Measurements from ENCODE around the gene PLEKHO2.

PLEKHO2 gene

DNA sequence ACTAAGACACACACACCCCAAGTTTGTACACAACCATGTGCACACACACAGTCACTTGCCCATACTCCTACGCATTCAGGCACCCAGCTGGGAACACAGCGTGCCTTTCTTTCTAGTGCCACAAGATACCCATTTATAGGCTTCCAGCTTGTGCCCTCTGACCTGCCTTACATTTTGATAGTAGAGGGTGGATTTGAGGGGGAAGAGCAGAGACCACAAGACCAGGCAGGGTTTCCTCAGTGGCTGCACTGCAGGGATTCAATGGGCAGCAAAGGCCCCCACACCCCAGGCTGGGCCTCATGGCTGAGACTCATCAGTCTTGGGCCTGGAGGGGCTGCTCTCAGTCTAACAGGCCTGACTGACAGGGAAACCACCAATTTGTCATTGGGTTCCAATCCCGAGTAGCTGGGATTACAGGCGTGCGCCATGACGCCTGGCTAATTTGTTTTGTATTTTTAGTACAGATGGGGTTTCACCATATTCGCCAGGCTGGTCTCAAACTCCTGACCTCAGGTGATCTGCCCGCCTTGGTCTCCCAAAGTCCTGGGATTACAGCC lies 51.2 kb downstream of the PLEKHO2 start:
- DNase-seq (ENCODE audit: low read depth in 3 of 3) = peak in 1 of 3 donors; percentile 42

DNA sequence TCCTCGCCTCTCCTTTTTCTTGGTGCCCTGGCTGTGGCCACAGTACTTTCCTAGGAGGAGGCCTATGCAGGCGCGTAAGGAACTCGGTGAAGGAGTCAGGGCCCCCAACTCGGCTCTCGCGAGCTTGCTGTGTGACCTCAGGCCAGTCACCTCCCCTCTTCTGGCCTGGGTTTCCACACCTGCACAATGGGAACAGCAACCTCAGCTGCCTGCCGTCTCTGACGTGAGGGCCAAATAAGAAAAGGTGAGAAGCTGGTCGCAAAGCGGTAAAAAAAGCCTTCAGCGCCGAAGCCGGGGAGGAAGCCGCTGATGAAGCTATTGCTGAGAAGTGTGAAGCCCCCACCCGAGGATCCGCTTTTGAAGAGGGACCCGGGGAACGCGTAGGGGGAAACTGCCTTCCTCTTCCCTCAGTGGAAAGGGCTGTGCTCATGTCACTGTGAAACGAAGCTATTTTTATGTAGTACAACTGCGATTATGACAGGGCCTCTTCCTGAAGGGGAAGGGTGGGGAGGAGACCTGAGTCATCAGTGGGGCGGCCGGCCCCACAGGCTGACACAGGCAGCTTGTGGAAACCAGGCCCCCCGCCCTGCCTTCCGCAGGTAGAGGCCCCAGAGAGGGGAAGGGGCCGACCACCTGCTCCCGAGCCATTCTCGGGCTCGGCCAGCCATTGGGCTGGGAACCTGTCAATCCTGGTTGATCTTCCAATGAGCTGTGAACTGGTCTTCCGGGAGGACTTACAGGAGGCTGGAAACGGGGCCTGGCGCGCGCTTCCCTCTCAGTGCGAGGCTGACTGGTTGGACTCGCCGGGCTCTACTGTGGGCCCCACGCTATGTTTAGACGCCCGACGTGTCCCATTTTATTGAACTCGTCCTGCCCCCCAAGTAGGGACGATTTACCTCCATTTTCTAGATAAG lies 52.0 kb downstream of the PLEKHO2 start:
- peak; percentile 94 to 98 (median 96) for DNase-seq (ENCODE audit: low read depth in 3 of 3)

DNA sequence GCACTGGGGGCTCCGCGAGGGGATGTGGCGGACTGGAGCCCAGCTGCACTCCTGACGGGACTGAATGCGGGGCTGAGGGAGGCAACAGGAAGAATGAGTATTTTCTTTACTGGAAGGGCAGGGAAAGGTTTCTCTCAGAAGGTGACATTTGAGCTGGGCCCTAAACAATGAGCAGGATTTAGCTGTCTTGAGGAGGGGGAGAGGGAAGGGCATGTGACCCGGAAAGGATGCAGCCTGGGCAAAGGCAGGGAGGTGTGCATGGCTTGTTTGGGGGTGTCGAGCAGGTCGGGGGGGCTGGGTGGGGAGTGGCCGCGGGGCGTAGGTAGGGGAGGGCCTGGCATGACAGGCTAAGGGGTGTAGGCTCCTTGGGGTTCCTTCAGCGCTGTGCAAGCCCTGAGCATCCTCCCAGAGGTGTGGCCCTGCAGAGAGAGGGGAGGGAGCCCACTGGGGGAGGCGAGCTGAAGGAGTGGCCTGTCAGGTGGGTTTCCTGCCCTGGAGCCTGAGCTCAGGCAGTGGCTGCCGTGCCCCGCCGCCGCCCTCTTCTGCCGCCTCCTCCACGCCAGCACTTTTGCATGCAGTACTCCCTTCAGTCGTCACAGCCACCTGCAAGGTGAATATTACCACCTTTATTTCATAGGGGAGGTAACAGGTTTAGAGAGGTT lies 52.8 kb downstream of the PLEKHO2 start:
- DNase-seq (ENCODE audit: low read depth in 3 of 3) = peak in 2 of 3 donors; percentile 45 to 69

DNA sequence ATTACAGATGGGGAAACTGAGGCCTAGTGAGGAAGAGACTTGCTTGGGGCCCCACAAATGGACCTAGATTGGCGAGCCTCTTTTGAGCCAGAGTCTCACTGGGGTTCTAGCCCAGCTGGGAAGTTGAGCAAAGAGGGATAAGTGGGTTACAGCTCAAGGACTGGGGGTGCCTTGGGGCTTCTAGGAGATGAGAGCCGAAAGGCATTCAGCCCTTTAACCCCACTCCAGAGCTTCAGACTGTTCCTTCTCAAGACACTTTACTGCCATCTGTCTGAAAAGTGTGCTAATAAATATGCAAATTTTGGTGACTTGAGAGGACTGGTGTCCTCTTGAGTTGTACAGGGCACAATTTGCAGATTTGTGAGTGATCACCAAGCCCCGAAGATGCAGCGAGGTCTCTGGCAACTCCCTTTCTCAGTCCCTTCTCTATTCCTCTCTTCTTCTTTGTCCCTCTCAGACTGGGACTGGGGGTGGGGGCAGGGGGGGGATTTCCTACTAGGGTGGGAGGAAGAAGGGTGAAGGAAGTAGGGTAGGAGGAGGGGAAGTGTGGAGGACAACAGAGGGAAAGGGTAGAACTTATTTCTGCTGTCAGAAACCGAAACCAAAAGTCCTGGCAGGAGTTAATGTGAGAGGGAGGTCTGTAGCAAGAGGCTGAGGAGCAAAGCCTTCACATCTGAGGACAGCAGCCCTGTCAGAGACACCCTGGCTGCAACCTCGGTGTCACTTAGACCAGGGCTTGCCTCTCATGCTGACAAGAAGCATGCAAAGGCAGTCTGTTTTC lies 53.8 kb downstream of the PLEKHO2 start:
- DNase-seq (ENCODE audit: low read depth in 3 of 3) = no peak

DNA sequence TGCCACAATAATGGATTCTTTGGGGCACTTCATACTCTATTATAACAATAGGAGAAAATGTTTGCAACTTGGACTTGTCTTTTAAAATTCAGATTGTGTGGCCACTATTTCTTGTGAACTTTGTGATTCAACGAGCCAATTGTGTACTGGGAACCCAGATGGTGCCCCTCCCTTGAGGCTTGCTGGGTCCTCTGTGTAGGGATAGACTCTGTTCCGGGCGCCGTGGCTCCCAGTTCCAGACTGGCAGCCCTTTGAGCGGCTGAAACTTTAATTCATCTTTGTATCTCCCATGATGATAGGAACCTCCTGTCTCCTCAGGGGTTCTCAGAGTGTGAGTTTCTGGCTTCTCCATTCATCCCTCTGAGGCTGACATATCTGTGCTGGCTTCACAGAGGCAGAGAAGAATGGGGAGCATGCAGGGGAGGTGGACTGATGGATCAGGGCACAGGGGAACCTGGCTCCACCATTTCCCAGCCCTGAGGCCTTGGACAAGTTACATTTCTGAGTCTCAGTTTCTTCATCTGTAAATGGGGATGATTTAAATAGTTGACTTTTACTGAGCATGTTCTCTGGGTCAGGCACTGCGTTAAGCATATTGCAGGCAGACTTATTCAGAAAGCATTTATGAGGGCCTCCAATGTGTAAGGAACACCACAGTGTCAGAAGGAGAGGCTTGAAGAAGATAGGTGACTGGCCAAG lies 54.8 kb downstream of the PLEKHO2 start:
- no peak for DNase-seq (ENCODE audit: low read depth in 3 of 3)

DNA sequence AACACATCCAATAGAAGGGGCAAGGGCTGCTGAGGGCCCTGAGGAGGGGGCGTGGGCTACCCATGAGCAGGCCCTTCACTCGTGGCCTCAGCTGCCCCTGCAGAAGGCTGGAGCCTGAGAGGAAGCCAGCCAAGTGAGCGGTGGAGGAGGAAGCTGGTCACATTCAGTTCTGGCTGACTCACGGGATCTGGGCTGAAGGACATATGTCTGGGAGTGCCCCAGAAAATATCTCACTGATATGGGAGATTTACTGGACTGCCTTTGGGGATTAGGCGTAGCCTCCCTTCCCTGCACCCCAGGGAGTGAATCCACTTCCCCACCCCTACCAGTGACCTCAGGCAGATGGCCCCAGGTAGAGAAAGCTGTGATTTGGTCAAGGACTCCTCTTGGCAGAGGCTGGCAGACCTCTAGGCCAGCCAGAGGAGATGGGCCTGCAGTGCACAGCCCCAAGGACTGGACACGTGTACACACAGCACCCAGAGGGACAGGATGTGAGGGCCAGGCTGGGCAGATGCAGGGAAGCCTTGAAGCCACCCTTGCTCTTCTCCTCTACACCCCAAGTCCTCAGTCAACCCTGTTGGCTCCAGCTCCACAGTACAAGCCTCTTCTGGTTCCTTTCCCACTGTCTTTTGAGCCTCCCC lies 55.8 kb downstream of the PLEKHO2 start:
- DNase-seq (ENCODE audit: low read depth in 3 of 3) = no peak

DNA sequence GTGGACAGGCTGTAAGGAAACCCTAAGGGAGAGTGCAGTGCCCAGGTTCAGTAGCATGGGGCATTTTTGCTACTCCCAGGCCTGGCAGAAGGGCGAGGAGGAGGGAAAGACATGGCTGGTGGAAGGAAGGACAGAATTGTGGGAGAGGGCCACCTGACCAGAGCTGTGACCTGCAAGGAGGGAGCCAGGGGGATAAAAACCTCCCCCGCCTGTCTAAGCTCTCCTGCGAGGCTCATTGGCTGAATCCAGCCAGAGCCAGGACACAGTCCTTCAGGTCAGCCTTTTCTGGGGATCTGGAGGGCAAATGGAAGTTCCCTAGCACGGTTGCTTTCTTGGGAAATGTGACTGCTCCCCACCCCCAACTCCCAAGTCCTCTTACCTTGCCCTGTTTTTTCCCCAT lies 56.7 kb downstream of the PLEKHO2 start:
- DNase-seq (ENCODE audit: low read depth in 3 of 3) = no peak

DNA sequence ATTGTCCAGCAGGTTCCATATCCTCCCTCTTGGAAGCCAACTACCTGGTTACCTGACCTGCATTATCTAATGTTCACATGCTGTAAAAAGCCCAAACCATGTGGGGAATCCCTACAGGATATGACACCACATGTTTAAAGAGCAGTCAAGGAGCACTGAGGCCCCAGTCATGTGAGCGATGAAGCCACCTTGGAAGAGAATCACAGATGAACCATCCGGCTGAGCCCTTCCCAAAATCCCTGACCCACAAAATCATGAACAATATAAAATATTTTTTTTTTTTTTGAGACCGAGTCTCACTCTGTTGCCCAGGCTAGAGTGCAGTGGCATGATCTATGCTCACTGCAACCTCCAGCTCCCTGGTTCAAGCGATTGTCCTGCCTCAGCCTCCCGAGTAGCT lies 59.4 kb downstream of the PLEKHO2 start:
- DNase-seq (ENCODE audit: low read depth in 3 of 3) = no peak

DNA sequence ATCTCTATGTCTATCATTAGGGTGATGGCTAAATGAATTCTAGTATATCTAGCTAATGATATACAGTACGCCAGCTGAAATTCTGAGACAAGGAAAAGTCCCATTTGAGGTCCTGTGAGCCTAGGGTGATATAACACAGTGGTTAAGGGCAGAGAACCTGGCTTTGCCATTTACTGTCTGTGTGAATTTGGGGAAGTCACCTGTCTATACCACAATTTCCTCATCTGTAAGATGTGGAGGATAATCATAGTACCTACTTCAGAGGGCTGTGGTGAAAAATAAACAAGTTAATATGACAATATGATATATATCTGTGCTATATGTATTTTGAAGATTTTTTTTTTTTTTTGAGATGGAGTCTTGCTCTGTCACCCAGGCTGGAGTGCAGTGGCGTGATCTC lies 60.2 kb downstream of the PLEKHO2 start:
- DNase-seq (ENCODE audit: low read depth in 3 of 3) = no peak

DNA sequence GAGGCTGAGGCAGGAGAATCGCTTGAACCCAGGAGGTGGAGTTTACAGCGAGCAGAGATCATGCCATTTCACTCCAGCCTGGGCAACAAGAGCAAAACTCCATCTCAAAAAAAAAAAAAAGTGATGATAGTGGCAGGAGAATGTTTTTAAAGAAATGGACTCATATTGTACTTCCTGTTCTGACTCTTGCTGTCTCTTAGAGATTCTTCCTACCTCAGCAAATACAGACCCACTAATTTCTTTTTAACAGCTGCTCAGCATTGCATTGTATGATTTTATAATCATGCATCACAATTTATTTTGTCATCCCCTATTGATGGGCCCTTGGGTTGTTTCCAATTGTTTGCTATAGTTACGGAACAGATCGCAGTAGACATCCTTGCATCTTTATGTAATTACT lies 61.1 kb downstream of the PLEKHO2 start:
- DNase-seq (ENCODE audit: low read depth in 3 of 3) = no peak

DNA sequence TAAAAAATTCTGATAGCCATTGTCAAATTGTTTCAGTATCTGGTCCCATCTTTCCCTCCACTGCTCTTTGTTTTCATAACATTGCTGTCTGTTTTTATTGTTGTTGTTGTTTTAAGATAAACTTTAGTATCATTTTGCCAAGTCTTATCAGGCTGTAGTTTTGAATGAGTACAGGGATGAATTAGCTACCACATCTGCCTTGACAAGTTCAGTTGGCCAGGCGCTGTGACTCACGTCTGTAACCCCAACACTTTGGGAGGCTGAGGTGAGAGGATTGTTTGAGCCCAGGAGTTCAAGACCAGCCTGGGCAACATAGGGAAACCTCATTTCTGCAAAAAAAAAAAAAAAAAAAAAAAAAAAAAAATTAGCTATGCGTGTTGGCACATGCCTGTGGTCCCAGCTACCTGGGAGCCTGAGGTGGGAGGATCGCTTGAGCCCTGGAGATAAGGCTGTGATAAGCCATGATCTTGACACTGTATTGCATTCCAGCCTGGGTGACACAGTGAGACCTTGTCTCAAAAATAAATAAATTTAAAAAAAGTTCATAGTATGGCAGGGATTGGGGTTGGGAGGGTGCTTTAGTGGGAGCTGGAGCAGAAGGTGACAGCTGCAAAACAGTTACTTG lies 61.7 kb downstream of the PLEKHO2 start:
- DNase-seq (ENCODE audit: low read depth in 3 of 3) = no peak

DNA sequence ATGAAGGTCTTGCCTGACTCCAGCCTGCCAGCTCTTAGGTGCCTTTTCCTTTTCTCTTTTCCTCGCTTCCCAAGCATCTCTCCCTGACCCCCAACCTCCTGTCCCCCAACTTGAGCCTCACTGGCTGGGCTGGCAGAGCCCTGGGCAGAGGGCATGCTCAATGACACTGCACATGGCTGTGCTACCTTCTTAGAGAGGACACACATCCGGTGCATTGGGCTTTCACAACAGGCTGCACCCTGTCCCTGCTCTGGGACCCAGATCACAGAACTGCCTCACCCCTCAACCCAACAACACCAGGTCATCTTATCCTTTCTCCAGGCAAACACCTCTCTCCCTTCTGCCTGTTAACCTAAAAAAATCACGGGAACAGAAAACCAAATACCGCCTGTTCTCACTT lies 62.5 kb downstream of the PLEKHO2 start:
- no peak for DNase-seq (ENCODE audit: low read depth in 3 of 3)

DNA sequence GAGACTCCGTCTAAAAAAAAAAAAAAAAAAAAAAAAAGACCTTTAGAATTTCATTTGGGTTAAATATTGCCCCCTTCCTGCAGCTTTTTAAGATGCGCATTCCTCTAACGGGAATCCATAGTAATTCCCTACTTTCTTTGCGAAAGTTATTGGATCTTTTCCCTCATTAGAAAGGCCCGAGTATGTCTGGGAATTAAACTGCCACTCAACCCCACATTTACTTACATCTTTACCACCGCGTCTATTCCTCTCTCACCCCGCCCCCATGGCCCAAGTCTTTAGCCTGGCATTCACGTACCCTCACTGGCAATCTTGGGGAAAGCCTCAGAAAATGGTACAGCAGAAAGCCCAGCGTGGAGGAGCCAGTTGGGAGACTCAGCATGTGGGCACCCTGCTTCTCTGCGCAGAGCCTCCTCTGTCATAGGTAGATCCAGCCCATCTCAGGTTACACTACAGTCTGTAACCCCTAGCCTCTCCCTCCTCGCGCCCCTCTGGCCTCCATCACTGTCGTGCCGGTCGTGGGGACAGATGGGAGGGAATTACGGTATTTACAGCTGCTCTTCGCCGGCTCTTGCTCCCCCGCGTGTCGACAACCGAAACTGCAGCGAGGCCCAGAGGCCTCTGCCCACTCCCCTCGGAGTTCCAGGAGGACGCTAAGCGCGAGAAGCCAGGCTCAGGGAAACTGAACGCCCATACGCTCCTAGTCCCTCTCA lies 63.6 kb downstream of the PLEKHO2 start:
- DNase-seq (ENCODE audit: low read depth in 3 of 3) = peak; percentile 59 to 78 (median 61)

DNA sequence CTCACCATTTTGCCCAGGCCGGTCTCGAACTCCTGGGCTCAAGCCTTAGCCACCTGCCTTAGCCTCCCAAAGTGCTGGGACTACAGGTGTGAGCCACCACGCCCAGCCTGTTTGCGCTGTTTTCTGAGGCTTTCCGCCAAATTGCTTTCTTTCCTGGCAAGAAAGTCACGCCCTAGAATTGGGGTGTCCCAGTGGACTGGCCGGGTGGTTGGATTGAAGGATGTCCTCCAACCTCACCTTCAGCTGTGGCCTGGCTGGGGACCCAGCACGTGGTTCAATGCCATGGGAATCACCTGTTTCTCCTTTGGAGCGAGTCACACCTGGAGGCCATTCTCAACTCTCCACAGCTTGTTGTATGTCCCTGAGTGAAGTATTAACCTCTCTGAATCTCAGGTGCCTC lies 64.2 kb downstream of the PLEKHO2 start:
- no peak for DNase-seq (ENCODE audit: low read depth in 3 of 3)

DNA sequence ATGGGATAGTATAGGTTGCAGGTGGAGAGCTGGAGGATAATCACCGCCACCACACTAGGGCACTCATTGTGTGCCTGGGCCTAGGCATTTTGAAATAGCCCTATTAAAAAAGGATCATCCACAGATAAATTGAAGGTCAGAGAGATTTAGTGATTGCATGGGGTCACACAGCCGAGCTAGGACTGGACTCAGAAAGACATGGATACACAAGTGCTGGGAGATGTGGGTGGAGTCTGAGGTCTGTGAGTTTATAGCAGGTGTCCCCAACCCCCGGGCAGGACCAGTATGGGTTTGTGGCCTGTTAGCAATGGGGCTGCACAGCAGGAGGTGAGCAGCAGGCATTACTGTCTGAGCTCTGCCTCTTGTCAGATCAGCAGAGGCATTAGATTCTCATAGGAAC lies 64.7 kb downstream of the PLEKHO2 start:
- no peak for DNase-seq (ENCODE audit: low read depth in 3 of 3)

DNA sequence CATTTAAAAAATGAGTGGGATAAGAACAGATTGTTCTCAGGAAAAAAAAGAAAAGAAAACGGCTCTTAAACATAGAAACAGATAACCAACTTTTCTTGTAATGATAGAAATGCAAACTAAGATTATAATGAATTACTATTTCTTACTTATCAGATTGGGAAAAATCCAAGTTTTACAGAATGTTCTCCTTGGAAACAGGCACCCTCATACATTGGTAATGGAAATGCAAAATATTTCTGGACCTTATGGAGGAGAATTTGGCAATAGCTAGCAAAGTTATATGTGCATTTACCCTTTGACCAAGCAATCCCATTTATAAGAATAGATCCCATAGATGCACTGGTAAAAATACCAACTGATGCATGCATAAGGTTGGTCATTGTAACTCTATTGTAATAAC lies 66.3 kb downstream of the PLEKHO2 start:
- DNase-seq (ENCODE audit: low read depth in 3 of 3) = no peak

DNA sequence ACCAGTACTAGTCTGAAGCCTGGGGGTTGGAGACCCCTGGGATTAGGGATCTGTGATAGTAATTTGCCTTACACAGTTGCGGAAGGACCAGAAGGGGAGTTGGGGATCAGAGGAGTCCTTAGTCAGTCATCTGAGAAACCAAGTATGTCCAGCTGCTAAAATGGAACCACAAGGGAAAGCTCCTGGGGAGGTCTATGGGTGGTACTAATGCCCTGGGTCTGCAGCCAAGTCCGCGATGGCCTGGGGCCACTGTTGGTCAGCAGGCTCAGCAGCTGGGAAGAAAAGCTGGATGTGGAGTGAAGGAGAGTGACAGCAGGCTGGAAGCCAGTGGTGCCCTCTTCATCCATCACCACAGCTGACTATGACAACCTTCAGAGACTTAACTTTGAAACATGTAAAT lies 67.8 kb downstream of the PLEKHO2 start:
- no peak for DNase-seq (ENCODE audit: low read depth in 3 of 3)

DNA sequence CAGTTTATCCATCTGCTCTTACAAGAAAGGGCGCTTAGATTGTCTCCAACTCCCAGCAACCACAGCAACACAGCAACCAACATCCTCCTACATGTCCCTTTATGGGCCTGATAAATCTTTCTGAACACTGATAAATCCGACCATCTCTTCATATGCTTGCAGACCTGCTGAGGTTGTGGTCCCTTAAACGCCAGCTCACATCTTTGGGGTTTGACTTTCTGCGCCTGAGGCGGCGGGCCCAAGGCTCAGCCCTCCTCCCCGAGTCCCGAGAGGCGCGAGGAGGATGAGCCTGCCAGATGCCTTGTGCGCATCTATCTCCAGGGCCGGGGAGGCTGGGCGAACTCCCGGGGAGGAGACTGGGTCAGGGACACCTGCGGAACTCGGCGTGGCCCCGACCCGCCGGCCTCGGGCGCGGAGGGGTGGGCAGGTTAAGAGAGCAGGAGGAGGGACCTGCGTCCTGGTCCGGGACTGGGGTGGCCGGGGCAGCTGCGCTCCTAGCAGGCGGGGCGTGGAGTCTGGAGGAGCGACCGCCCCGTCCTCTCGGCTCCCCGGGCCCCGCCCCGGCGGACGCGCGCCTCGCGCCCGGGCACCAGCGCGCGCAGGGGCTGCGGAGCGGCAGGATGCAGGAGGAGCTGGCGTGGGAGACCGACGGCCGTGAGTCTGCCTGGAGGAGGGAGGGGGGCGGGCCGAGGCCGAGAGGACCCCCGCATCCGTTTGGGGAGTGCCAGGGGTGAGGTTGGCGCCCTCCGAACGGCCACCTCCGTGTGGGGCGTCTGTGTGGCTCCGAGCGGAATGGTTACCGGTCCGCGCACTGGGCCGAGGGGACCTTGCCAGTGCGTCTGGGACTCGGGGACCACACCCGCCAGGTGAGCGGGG lies 69.8 kb downstream of the PLEKHO2 start, which contains the start of gene ANKDD1A:
ANKDD1A (plus strand) TSS at position 592 of the 876 bp plus-strand sequence; CDS start at position 621, 29 bp downstream.
- peak in 2 of 3 donors; percentile 27 to 28 for DNase-seq (ENCODE audit: low read depth in 3 of 3)

Measured in stimulated activated CD4-positive, alpha-beta T cell treated with anti-CD3 and anti-CD28 coated beads, TNF-alpha, amount 100 ng/mL, for 48 hours (primary cell).